Femur (tissue), 1 donor: Measurements from ENCODE around the gene SETDB2.

Source experiments
- DNase-seq: peaks from one replicate; pipeline ENCODE4 v3.0.0-alpha.2; 2017

The SETDB2 gene, protein sequence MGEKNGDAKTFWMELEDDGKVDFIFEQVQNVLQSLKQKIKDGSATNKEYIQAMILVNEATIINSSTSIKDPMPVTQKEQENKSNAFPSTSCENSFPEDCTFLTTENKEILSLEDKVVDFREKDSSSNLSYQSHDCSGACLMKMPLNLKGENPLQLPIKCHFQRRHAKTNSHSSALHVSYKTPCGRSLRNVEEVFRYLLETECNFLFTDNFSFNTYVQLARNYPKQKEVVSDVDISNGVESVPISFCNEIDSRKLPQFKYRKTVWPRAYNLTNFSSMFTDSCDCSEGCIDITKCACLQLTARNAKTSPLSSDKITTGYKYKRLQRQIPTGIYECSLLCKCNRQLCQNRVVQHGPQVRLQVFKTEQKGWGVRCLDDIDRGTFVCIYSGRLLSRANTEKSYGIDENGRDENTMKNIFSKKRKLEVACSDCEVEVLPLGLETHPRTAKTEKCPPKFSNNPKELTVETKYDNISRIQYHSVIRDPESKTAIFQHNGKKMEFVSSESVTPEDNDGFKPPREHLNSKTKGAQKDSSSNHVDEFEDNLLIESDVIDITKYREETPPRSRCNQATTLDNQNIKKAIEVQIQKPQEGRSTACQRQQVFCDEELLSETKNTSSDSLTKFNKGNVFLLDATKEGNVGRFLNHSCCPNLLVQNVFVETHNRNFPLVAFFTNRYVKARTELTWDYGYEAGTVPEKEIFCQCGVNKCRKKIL

GRCh38 chr13:49443704-49444523 is at the start of gene SETDB2, which contains the start of gene CAB39L:
SETDB2 (plus strand) TSS chr13:49444274; CDS start chr13:49451894, 7,620 bp downstream.
CAB39L (minus strand) TSS chr13:49444064; CDS start chr13:49382910, 61,154 bp downstream.
- peak; percentile 100 for DNase-seq

DNA sequence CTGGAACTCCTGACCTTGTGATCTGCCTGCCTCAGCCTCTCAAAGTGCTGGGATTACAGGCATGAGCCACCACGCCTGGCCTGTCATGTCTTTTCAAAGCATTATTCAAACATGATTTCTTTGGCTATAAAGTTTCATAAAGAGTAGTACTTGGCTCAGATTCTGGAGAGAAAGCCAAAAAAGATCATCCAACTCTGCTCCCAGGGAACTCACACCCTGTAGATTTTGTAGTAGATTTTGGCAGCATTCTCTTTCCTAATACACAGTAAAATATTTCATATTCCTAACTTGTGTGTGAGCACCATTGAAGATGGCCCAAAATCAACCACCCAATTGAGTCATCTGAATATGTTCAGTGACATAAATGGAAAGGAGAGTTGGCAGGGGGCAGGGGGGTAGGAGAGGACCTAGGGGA is 48.6 kb upstream of the SETDB2 start:
- DNase-seq: peak; percentile 37

GRCh38 chr13:49395878-49396380 is 48.1 kb upstream of the SETDB2 start:
- no peak for DNase-seq

GRCh38 chr13:49399801-49400472 is 44.1 kb upstream of the SETDB2 start:
- DNase-seq: no peak

GRCh38 chr13:49400755-49401659 is 43.1 kb upstream of the SETDB2 start:
- DNase-seq: peak; percentile 20

GRCh38 chr13:49403996-49404702 is 39.9 kb upstream of the SETDB2 start:
- DNase-seq: no peak

GRCh38 chr13:49404703-49405020 is 39.4 kb upstream of the SETDB2 start:
- no peak for DNase-seq

GRCh38 chr13:49407068-49407467 is 37.0 kb upstream of the SETDB2 start:
- no peak for DNase-seq

DNA sequence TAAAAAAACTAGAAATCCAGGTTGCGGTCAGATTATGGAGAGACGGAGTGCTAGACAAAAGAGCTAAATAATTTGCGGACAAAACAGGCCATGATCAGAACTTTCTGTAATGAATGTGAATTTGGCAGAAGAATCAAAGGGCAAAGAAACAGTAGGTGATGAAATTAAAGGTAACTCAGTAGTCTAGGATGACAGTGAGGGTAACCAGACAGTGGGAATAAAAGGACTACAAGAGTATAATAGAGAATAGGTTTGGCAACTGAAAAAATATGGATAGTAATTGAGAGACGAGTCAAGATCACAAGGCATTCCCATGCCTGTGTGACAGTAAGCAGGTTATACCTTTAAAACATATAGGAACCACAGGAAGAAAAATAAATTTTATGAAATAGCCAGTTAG is 36.1 kb upstream of the SETDB2 start:
- no peak for DNase-seq

DNA sequence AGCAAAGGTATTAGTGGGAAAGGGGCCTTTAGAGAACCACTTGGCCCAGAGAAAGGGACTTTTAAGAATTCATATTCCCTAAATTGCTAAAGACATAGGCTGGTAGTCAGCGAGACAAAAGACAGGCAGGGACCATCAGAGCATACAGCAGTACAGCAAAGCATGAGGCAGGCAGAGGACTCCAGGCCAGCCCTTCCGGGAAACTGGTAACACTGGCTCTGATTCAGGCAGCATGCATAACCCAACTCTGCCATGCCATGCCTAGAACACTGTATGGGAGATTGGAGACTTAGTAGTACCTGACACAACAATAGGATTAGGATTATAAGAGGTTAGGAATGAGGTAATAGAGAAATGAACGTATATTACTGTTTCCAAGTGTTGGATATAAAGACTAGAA is 35.1 kb upstream of the SETDB2 start:
- DNase-seq: no peak

GRCh38 chr13:49410006-49410405 is 34.1 kb upstream of the SETDB2 start:
- DNase-seq: no peak

DNA sequence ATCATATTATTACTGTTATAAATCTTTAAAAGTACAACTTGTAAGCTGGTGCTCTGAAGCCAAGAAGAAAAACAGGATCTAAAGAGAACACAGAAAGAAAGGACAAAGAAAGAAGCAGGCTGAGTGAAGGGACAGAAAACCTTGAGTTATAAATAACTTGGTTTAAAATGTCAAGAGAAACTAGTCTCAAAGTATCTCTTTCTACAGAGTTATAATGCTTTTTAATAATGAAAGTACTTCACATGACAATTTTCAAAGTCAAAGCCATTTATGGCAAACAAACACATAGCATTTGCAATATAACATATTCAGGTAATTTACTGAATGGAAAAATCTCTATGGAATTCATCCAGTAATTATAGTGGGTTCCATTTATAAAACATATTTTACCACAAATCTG is 33.6 kb upstream of the SETDB2 start:
- DNase-seq: no peak

GRCh38 chr13:49411353-49411752 is 32.7 kb upstream of the SETDB2 start:
- DNase-seq: no peak

GRCh38 chr13:49412749-49413148 is 31.3 kb upstream of the SETDB2 start:
- DNase-seq: no peak

- no peak for DNase-seq
Measured at GRCh38 chr13:49417161-49417560, 26.9 kb upstream of the SETDB2 start.

DNA sequence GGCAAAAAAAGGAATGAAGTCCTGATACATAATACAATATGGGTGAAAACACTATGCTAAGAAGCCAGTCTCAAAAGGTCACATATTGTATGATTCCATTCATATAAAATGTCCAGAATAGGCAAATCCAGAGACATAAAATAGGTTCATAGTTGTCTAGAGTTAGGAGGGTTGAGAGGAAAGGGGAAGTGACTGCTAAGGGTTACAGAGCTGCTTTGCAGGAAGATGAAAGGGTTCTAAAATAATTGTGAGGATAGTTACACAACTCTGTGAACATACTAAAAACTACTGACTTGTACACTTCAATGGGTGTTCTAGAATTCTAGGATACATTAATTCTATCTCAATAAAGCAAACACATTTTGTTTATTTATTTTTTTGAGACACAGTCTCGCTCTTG is 25.9 kb upstream of the SETDB2 start:
- DNase-seq: no peak

GRCh38 chr13:49419276-49419675 is 24.8 kb upstream of the SETDB2 start:
- no peak for DNase-seq

DNA sequence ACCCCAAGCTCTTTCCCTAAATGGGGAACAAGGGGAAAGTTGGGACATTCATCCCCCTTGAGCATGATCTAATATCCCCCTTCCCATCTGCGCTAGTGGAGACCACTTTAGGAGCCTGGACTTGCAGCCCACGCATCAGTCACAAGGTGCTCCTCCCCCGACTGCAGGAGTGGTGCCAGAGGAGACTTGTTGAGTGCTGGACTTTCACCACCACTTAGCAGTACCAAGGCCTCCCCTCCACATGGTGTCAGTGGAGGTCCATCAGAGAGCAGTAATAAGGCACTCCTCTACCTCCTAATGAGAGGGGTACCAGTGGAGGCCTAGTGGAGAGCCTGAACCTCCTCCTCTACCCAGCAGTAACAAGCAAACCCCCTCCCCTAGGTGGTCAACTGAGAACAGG is 22.7 kb upstream of the SETDB2 start:
- no peak for DNase-seq

GRCh38 chr13:49424011-49424560 is 20.0 kb upstream of the SETDB2 start:
- no peak for DNase-seq

GRCh38 chr13:49428041-49428763 is 15.9 kb upstream of the SETDB2 start:
- DNase-seq: no peak
